ENCODE measurements around the gene SPATS2L.

Gene SPATS2L

GRCh38 chr2:200306196-200306930, at the start of gene SPATS2L:
SPATS2L (plus strand) TSS chr2:200306693; CDS start chr2:200389245, 82,552 bp downstream.
- DNase-seq: peak; percentile 39

GRCh38 chr2:200257570-200257969, 48.9 kb upstream of the SPATS2L start:
- no peak for DNase-seq

GRCh38 chr2:200258081-200258480, 48.4 kb upstream of the SPATS2L start:
- no peak for DNase-seq

GRCh38 chr2:200258881-200259576, 47.5 kb upstream of the SPATS2L start:
- DNase-seq: no peak

GRCh38 chr2:200259577-200259957, 46.9 kb upstream of the SPATS2L start:
- DNase-seq: peak; percentile 71

GRCh38 chr2:200262047-200262446, 44.4 kb upstream of the SPATS2L start:
- DNase-seq: no peak

- no peak for DNase-seq
These were observed 43.2 kb upstream of the SPATS2L start for GRCh38 chr2:200263279-200263678.

- no peak for DNase-seq
These were observed 41.9 kb upstream of the SPATS2L start for GRCh38 chr2:200264631-200265030.

GRCh38 chr2:200266406-200266805, 40.1 kb upstream of the SPATS2L start:
- no peak for DNase-seq

GRCh38 chr2:200267350-200267749, 39.1 kb upstream of the SPATS2L start:
- DNase-seq: no peak

GRCh38 chr2:200270732-200271131, 35.8 kb upstream of the SPATS2L start:
- DNase-seq: no peak

GRCh38 chr2:200272320-200272719, 34.2 kb upstream of the SPATS2L start:
- DNase-seq: no peak

GRCh38 chr2:200274116-200275075, 32.1 kb upstream of the SPATS2L start:
- peak; percentile 39 for DNase-seq

- no peak for DNase-seq
These were observed 31.0 kb upstream of the SPATS2L start for GRCh38 chr2:200275295-200276013.

- no peak for DNase-seq
These were observed 30.0 kb upstream of the SPATS2L start for GRCh38 chr2:200276472-200276871.

GRCh38 chr2:200278694-200279316, 27.7 kb upstream of the SPATS2L start:
- DNase-seq: no peak

- no peak for DNase-seq
These were observed 26.6 kb upstream of the SPATS2L start for GRCh38 chr2:200279857-200280256.

- DNase-seq: no peak
These were observed 19.9 kb upstream of the SPATS2L start for GRCh38 chr2:200286578-200286977.

GRCh38 chr2:200288670-200289429, 17.6 kb upstream of the SPATS2L start:
- DNase-seq: no peak

- no peak for DNase-seq
These were observed 10.4 kb upstream of the SPATS2L start for GRCh38 chr2:200296118-200296517.

GRCh38 chr2:200297100-200297499, 9.4 kb upstream of the SPATS2L start:
- DNase-seq: no peak
